Right atrium auricular region (tissue), 2 donors: ENCODE measurements around the gene PAM16. TPM values are rescaled to one million over a fixed set of nuclear protein-coding genes. Genes with fewer than 3 reads are reported as not detected.

Experiments
- DNase-seq: peaks from one replicate; pipeline ENCODE4 v3.0.0-alpha.2; 2019; ENCODE audit warnings: low spot score
- H3K27ac ChIP-seq, 2 donors: fragments of 200-600 bp; sonication (generic); 1 replicate in 1 of 2; 2 replicates in 1 of 2; pipeline ENCODE4 v1.5.1; 2016 to 2019
- H3K27me3 ChIP-seq, 2 donors: fragments of 200-600 bp; sonication (generic); one replicate each; pipeline versions ENCODE4 v1.5.1 to v1.6.0; 2017 to 2019
- H3K36me3 ChIP-seq: fragments of 200-600 bp; sonication (generic); one replicate; pipeline ENCODE4 v1.5.1; 2016
- H3K4me1 ChIP-seq, 2 donors: fragments of 200-600 bp; sonication (generic); one replicate each; pipeline versions ENCODE4 v1.5.1 to v1.6.0; 2017 to 2019
- H3K4me3 ChIP-seq, 2 donors: fragments of 200-600 bp; sonication (generic); 1 replicate in 1 of 2; 2 replicates in 1 of 2; pipeline ENCODE4 v1.5.1; 2017 to 2019; ENCODE audit warnings: mild to moderate bottlenecking in 1 of 2, moderate library complexity in 1 of 2
- H3K9me3 ChIP-seq, 2 donors: fragments of 200-600 bp; sonication (generic); one replicate each; pipeline ENCODE4 v1.5.1; 2019
- total RNA-seq, 2 donors: library from RNA; depleted of rRNA; stranded (reverse); fragments of >200 nt; gene quantifications; one replicate each; pipeline ENCODE4 v1.1.0, GENCODE V29; 2016
- TF ChIP-seq, protein P1 (sequence below), 2 donors: fragments of 200-600 bp; sonication (generic); IDR thresholded peaks; one replicate each; pipeline ENCODE4 v1.5.1; 2019; ENCODE audit warnings: antibody characterized with exemption in 2 of 2

The PAM16 gene
- total RNA-seq, 2 donors from 2014 or later, result 54.6 to 85.7 TPM

DNA sequence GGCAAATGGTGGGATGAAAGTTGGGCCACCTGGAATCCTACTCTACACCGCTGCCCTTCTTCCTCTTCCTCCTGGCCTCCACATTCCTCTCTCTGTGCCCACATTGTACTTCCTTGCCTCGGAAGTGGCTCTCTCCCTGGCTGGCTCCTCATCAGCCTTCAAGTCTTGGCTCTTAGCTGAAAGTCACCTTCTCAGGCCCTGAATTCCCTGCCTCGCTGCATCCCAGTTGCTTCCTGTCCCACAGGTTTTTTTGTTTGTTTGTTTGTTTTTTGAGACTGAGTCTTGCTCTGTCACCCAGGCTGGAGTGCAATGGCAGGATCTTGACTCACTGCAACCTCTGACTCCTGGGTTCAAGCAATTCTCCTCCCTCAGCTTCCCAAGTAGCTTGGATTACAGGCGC is 2.6 kb upstream of the PAM16 start:
- no peaks in the 10 kb centered on the region for H3K9me3 ChIP-seq
- no peak overlapping the region for H3K4me3 ChIP-seq
- H3K27ac ChIP-seq, result no peak overlapping the region

DNA sequence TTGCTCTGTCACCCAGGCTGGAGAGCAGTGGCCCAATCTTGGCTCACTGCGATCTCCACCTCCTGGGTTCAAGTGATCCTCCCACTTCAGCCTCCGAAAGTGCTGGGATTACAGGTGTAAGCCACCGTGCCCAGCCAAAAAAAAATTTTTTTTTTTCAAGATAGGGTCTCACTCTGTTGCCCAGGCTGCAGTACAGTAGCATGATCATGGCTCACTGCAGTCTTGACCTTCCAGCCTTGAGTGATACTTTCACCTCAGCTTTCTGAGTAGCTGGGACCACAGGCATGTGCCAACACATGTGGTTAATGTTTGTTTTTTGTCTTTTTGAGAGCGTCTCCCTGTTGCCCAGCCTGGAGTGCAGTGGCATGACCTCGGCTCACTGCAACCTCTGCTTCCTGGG is 1.7 kb upstream of the PAM16 start:
- TF ChIP-seq, protein P1, sequence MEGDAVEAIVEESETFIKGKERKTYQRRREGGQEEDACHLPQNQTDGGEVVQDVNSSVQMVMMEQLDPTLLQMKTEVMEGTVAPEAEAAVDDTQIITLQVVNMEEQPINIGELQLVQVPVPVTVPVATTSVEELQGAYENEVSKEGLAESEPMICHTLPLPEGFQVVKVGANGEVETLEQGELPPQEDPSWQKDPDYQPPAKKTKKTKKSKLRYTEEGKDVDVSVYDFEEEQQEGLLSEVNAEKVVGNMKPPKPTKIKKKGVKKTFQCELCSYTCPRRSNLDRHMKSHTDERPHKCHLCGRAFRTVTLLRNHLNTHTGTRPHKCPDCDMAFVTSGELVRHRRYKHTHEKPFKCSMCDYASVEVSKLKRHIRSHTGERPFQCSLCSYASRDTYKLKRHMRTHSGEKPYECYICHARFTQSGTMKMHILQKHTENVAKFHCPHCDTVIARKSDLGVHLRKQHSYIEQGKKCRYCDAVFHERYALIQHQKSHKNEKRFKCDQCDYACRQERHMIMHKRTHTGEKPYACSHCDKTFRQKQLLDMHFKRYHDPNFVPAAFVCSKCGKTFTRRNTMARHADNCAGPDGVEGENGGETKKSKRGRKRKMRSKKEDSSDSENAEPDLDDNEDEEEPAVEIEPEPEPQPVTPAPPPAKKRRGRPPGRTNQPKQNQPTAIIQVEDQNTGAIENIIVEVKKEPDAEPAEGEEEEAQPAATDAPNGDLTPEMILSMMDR (IDR thresholded peaks at IDR 0.05), result no peak
- DNase-seq, result no peak
- Histone ChIP-seq H3K4me3 (no peak overlapping the region), H3K27ac (no peak overlapping the region), H3K9me3 (no peaks in the 10 kb centered on the region), H3K4me1 (peaks cover 0 to 22% of the 10 kb centered on the region in 2 donors), H3K36me3 (no peaks in the 10 kb centered on the region), H3K27me3 (no peaks in the 10 kb centered on the region)

More for the DNA sequence above, 2.6 kb upstream of the PAM16 start:
- peaks cover 0 to 14% of the 10 kb centered on the region in 2 donors for H3K4me1 ChIP-seq
- no peaks in the 10 kb centered on the region for H3K27me3 ChIP-seq
- no peak for DNase-seq
- TF ChIP-seq, protein P1 (IDR thresholded peaks at IDR 0.05), result no peak
- no peaks in the 10 kb centered on the region for H3K36me3 ChIP-seq

DNA sequence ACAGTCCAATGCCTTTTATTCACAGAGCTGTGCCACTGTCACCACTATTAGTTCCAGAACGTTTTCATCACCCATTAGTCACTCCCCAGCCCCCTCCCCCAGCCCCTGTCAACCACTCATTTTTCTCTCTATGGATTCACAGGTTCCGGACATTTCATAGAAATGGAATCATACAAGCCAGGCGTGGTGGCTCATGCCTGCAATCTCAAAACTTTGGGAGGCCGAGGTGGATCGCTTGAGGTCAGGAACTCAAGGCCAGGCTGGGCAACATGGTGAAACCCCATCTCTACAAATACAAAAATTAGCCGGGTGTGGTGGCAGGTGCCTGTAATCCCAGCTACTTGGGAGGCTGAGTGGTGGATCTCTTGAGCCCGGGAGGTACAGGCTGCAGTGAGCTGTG is 759 bp upstream of the PAM16 start:
- no peaks in the 10 kb centered on the region for H3K9me3 ChIP-seq
- H3K4me1 ChIP-seq, result peaks cover 0 to 29% of the 10 kb centered on the region in 2 donors
- H3K36me3 ChIP-seq, result no peaks in the 10 kb centered on the region
- TF ChIP-seq, protein P1 (IDR thresholded peaks at IDR 0.05), result no peak
- DNase-seq, result no peak
- H3K4me3 ChIP-seq, result no peak overlapping the region
- H3K27me3 ChIP-seq, result no peaks in the 10 kb centered on the region
- H3K27ac ChIP-seq, result no peak overlapping the region

DNA sequence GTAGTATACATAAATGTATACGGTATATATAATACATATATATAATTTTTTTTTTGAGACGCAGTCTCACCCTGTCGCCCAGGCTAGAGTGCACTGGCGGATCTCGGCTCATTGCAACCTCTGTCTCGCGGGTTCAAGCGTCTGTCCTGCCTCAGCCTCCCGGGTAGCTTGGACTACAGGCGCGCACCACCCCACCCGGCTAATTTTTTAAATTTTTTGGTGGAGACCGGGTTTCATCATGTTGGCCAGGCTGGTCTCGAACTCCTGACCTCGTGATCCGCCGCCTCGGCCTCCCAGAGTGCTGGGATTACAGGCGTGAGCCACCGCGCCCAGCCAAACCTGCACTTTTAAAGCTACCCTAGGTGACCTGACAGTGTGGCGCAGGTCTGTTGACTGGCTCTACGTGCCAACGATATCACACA is 745 bp downstream of the PAM16 start:
- H3K36me3 ChIP-seq, result no peaks in the 10 kb centered on the region
- H3K4me3 ChIP-seq, result peak overlapping the region; percentile 66 to 90
- DNase-seq, result no peak
- H3K27ac ChIP-seq, result peak overlapping the region; percentile 76 to 83
- H3K9me3 ChIP-seq, result no peaks in the 10 kb centered on the region
- H3K27me3 ChIP-seq, result no peaks in the 10 kb centered on the region
- H3K4me1 ChIP-seq, result peaks cover 0 to 34% of the 10 kb centered on the region in 2 donors
- TF ChIP-seq, protein P1 (IDR thresholded peaks at IDR 0.05), result no peak

DNA sequence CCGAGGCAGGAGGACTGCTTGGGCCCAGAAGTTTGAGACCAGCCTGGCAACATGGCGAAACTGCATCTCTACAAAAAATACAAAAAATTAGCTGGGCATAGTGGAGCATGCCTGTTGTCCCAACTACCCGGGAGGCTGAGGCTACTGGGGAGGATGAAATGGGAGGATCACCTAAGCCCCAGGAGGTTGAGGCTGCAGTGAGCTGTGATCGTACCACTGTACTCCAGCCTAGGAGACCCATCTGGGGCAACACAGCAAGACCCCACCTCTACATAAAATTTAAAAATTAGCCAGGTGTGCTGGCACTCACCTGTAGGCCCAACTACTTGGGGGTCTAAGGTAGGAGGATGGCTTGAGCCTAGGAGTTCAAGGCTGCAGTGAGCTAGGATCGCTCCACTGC is 1.8 kb downstream of the PAM16 start:
- Histone ChIP-seq H3K27me3 (no peaks in the 10 kb centered on the region), H3K36me3 (no peaks in the 10 kb centered on the region), H3K4me3 (no peak overlapping the region), H3K27ac (no peak overlapping the region), H3K9me3 (no peaks in the 10 kb centered on the region), H3K4me1 (peaks cover 0 to 41% of the 10 kb centered on the region in 2 donors)
- no peak for DNase-seq
- TF ChIP-seq, protein P1 (IDR thresholded peaks at IDR 0.05), result no peak
